HepG2 (cell line): Measurements from ENCODE around the gene TBL3. TPM values are rescaled to one million over a fixed set of nuclear protein-coding genes. Genes with fewer than 3 reads are reported as not detected.

ENCODE experiments used
- ARNT ChIP-seq: fragments of 450-650 bp; IDR thresholded peaks from 2 replicates; pipeline ENCODE4 v1.6.1; 2017
- DR1 ChIP-seq: sonication (generic); formaldehyde crosslinking; IDR thresholded peaks from 2 replicates; pipeline ENCODE4 v1.8.0; 2021; ENCODE audit warnings: mild to moderate bottlenecking, missing genetic modification reagents, inconsistent platforms
- ETV5 ChIP-seq: IDR thresholded peaks from 2 replicates; pipeline ENCODE4 v1.6.1; 2018; ENCODE audit warnings: missing biosample characterization, missing genetic modification reagents, inconsistent platforms, borderline replicate concordance
- FOSL2 ChIP-seq: sonication (generic); formaldehyde crosslinking; IDR thresholded peaks from 2 replicates; pipeline ENCODE4 v1.4.0; 2020; ENCODE audit warnings: missing genetic modification reagents
- GABPA ChIP-seq, 2 experiments: IDR thresholded peaks; 2 replicates each; pipeline ENCODE4 v1.6.1; 2011 to 2016; ENCODE audit warnings: low read depth in 2 of 2, low read length in 1 of 2, missing biosample characterization in 1 of 2, missing genetic modification characterization in 1 of 2
- GFI1 ChIP-seq: sonication (generic); formaldehyde crosslinking; IDR thresholded peaks from 2 replicates; pipeline ENCODE4 v1.5.0; 2020; ENCODE audit warnings: missing genetic modification reagents, mild to moderate bottlenecking, borderline replicate concordance
- HHEX ChIP-seq: IDR thresholded peaks from 2 replicates; pipeline ENCODE4 v1.6.1; 2016; ENCODE audit warnings: control low read depth
- HMG20A ChIP-seq: IDR thresholded peaks from 2 replicates; pipeline ENCODE4 v1.6.1; 2016; ENCODE audit warnings: borderline replicate concordance
- ZBTB10 ChIP-seq: sonication (generic); formaldehyde crosslinking; IDR thresholded peaks from 2 replicates; pipeline ENCODE4 v1.4.0; 2020; ENCODE audit warnings: missing genetic modification reagents, borderline replicate concordance
- ZNF501 ChIP-seq: sonication (generic); formaldehyde crosslinking; IDR thresholded peaks from 2 replicates; pipeline ENCODE4 v1.5.1; 2020; ENCODE audit warnings: mild to moderate bottlenecking, moderate library complexity, missing genetic modification reagents
- ZNF530 ChIP-seq: sonication (generic); formaldehyde crosslinking; IDR thresholded peaks from 2 replicates; pipeline ENCODE4 v1.5.0; 2020; ENCODE audit warnings: low read depth, mild to moderate bottlenecking, missing genetic modification reagents
- ZNF558 ChIP-seq: sonication (generic); formaldehyde crosslinking; IDR thresholded peaks from 2 replicates; pipeline ENCODE4 v1.9.0; 2022; ENCODE audit warnings: mild to moderate bottlenecking, missing genetic modification reagents, borderline replicate concordance
- ZNF674 ChIP-seq: sonication (generic); formaldehyde crosslinking; IDR thresholded peaks from 2 replicates; pipeline ENCODE4 v1.5.0; 2020; ENCODE audit warnings: low read depth, mild to moderate bottlenecking, missing genetic modification reagents
- ZNF782 ChIP-seq: sonication (generic); formaldehyde crosslinking; IDR thresholded peaks from 2 replicates; pipeline ENCODE4 v1.4.0; 2020; ENCODE audit warnings: missing genetic modification reagents, mild to moderate bottlenecking, borderline replicate concordance
- polyA plus RNA-seq, 8 experiments: library from polyadenylated mRNA; depleted of rRNA in 3 of 8; stranded (reverse) in 7 of 8; unstranded in 1 of 8; fragments of >200 nt; fragmentation: Illumina TruSeq in 4 of 8; extraction: Trizol in 4 of 8; gene quantifications; 2 replicates each; pipeline versions ENCODE4 v1.2.1 to v1.2.3, GENCODE V29; 2011 to 2016; ENCODE audit warnings: low read depth in 4 of 8, missing spikeins in 1 of 8, mixed read lengths in 1 of 8; ENCODE audit not compliant: insufficient read depth in 1 of 8
- total RNA-seq, 5 experiments: library from RNA; depleted of rRNA; stranded (reverse); fragments of >200 nt; fragmentation: Illumina TruSeq; extraction: Trizol; gene quantifications; 2 replicates each; pipeline ENCODE4 v1.2.3, GENCODE V29; 2016; ENCODE audit warnings: low read depth in 1 of 5
- TF ChIP-seq, protein P1 (sequence below): sonication (generic); formaldehyde crosslinking; IDR thresholded peaks from one replicate; pipeline ENCODE4 v1.5.1; 2020; ENCODE audit warnings: mild to moderate bottlenecking, missing genetic modification reagents; ENCODE audit errors: not compliant biosample characterization
- TF ChIP-seq, protein P2 (sequence below): sonication (generic); formaldehyde crosslinking; IDR thresholded peaks from 2 replicates; pipeline ENCODE4 v1.4.0; 2020; ENCODE audit warnings: missing genetic modification reagents

The TBL3 gene
- total and polyA plus RNA-seq, 2 of the 13 experiments (the other 11 are each of a cell fraction or from before 2014, with no cell fraction given) = 16.8 to 38.0 TPM

DNA sequence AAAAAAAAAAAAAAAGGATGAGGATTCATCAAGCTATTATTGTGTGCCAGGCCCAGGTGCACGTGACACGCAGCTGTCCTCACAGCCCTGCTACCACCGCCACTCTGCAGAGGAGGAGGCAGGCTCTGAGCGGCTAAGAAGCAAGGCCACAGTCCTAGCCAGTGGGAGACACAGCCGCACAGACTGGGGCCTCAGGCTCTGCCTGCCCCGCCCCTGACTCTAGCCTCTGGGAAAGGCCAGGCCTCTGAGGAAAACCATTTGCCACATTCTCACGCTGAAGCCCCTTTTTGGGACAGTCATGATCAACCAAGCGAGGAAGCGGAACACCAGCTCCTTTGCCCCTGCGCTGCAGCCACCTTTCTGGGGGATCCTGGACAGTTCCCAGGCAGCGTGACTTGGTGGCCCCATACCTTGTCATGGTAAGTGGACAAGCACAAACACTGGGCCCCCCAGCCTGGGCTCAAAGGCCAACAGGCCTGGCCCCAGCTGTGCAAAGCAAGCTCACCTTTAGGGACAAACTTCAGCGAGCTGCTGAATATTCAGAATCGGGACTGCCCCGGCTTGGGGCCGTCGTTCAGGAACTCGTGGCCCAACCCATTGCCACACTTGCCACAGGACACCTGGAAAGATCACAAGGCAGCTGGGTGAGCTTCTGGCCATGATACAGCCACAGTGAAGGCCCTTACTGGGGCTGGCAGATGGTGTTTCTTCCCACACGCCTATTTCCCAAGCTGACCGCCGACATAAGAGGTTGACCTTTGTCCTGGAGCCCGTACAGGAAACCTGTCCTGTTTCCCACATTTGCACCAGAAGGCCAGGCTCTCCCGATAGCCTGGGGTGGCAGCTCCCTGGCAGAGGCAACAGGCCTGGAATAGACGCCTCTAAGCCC is 31.3 kb upstream of the TBL3 start (continued):
- TF ChIP-seq ZBTB10 (CRISPR knock-in tag) (peak; percentile 90), ETV5 (CRISPR knock-in tag) (no peak), ZNF530 (CRISPR knock-in tag) (no peak), ZNF782 (CRISPR knock-in tag) (no peak; the same call in 1 of the 2 replicates), GFI1 (CRISPR knock-in tag) (no peak), ZNF501 (CRISPR knock-in tag) (peak; percentile 83), ZNF558 (CRISPR knock-in tag) (no peak), DR1 (peak; percentile 61; the same call in 1 of the 2 replicates), ZNF674 (CRISPR knock-in tag) (no peak; the same call in 1 of the 2 replicates), HMG20A (CRISPR knock-in tag) (no peak), FOSL2 (CRISPR knock-in tag) (peak; percentile 63), ARNT (no peak), GABPA (IDR thresholded peaks at IDR 0.05; ENCODE audit: low read depth, low read length) (no peak), GABPA (CRISPR knock-in tag; IDR thresholded peaks at IDR 0.05; ENCODE audit: low read depth) (0 out of 2 replicates have a peak, but pooled peaks have one; percentile 6), HHEX (CRISPR knock-in tag) (no peak)
- TF ChIP-seq, protein P1, sequence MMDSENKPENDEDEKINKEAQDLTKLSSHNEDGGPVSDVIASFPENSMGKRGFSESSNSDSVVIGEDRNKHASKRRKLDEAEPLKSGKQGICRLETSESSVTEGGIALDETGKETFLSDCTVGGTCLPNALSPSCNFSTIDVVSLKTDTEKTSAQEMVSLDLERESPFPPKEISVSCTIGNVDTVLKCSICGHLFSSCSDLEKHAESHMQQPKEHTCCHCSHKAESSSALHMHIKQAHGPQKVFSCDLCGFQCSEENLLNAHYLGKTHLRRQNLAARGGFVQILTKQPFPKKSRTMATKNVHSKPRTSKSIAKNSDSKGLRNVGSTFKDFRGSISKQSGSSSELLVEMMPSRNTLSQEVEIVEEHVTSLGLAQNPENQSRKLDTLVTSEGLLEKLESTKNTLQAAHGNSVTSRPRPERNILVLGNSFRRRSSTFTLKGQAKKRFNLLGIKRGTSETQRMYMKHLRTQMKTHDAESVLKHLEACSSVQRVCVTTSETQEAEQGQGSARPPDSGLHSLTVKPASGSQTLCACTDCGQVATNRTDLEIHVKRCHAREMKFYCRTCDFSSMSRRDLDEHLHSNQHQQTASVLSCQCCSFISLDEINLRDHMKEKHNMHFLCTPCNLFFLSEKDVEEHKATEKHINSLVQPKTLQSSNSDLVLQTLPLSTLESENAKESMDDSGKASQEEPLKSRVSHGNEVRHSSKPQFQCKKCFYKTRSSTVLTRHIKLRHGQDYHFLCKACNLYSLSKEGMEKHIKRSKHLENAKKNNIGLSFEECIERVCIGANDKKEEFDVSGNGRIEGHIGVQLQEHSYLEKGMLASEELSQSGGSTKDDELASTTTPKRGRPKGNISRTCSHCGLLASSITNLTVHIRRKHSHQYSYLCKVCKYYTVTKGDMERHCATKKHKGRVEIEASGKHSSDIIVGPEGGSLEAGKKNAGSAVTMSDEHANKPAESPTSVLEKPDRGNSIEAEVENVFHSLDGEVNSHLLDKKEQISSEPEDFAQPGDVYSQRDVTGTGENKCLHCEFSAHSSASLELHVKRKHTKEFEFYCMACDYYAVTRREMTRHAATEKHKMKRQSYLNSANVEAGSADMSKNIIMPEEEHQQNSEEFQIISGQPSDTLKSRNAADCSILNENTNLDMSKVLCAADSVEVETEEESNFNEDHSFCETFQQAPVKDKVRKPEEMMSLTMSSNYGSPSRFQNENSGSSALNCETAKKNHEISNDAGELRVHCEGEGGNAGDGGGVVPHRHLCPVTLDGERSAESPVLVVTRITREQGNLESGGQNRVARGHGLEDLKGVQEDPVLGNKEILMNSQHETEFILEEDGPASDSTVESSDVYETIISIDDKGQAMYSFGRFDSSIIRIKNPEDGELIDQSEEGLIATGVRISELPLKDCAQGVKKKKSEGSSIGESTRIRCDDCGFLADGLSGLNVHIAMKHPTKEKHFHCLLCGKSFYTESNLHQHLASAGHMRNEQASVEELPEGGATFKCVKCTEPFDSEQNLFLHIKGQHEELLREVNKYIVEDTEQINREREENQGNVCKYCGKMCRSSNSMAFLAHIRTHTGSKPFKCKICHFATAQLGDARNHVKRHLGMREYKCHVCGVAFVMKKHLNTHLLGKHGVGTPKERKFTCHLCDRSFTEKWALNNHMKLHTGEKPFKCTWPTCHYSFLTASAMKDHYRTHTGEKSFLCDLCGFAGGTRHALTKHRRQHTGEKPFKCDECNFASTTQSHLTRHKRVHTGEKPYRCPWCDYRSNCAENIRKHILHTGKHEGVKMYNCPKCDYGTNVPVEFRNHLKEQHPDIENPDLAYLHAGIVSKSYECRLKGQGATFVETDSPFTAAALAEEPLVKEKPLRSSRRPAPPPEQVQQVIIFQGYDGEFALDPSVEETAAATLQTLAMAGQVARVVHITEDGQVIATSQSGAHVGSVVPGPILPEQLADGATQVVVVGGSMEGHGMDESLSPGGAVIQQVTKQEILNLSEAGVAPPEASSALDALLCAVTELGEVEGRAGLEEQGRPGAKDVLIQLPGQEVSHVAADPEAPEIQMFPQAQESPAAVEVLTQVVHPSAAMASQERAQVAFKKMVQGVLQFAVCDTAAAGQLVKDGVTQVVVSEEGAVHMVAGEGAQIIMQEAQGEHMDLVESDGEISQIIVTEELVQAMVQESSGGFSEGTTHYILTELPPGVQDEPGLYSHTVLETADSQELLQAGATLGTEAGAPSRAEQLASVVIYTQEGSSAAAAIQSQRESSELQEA (CRISPR knock-in tag) = peak; percentile 64
- TF ChIP-seq, protein P2, sequence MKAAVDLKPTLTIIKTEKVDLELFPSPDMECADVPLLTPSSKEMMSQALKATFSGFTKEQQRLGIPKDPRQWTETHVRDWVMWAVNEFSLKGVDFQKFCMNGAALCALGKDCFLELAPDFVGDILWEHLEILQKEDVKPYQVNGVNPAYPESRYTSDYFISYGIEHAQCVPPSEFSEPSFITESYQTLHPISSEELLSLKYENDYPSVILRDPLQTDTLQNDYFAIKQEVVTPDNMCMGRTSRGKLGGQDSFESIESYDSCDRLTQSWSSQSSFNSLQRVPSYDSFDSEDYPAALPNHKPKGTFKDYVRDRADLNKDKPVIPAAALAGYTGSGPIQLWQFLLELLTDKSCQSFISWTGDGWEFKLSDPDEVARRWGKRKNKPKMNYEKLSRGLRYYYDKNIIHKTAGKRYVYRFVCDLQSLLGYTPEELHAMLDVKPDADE (CRISPR knock-in tag) = no peak
